ENCODE measurements around the gene EFCAB14. TPM values are rescaled to one million over a fixed set of nuclear protein-coding genes. Genes with fewer than 3 reads are reported as not detected.

Gene EFCAB14
- total RNA-seq, 1 experiment from 2014 or later, result 52.5 TPM

DNA sequence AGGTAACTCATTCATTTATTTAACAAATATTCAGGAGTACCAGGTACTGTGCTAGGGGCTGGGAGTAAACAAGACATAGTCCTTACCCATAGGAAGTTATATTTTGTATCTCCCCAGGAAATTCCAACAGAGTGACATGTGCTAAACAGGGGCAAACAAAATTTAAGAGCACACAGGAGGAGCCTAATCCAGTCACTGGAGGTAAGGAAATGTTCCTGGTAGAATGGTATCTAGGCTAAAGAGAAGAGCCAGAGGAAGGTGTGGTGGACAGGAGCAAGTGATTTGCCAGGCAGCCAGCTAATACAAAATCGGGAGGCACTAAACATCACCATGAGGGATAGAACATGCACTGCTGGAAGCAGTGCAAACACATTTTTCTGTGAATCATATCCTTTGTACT lies 36.9 kb downstream of the EFCAB14 start:
- no peak overlapping the region for H3K9ac ChIP-seq (ENCODE audit: low read length)
- H3K9me3 ChIP-seq (ENCODE audit: control insufficient read depth in 1 of 2, insufficient read depth in 1 of 2, low read depth in 1 of 2, low read length in 2 of 2), result no peaks in the 10 kb centered on the region
- TF ChIP-seq JUND (IDR thresholded peaks at IDR 0.05), result no peak
- TF ChIP-seq CEBPB (IDR thresholded peaks at IDR 0.05; ENCODE audit: low read depth), result no peak
- no peak for TF ChIP-seq ZFX (IDR thresholded peaks at IDR 0.05)
- no peak for TF ChIP-seq CTCF (IDR thresholded peaks at IDR 0.05 in 2 of 3, conservative IDR thresholded peaks at IDR 0.05 in 1 of 3; ENCODE audit: borderline replicate concordance in 1 of 3, insufficient read depth in 1 of 3, low read depth in 2 of 3, low read length in 2 of 3)
- TF ChIP-seq MAX (IDR thresholded peaks at IDR 0.05), result no peak
- no peak for TF ChIP-seq SRF (IDR thresholded peaks at IDR 0.05; ENCODE audit: low read depth)
- no peak for TF ChIP-seq ZNF274 (IDR thresholded peaks at IDR 0.05; ENCODE audit: low read depth, low read length)
- TF ChIP-seq SIN3A (IDR thresholded peaks at IDR 0.05; ENCODE audit: low read depth), result no peak
- no peak for TF ChIP-seq TCF7L2 (IDR thresholded peaks at IDR 0.05; ENCODE audit: borderline replicate concordance, extremely low read depth, insufficient read depth, insufficient read length)
- TF ChIP-seq, protein P1, sequence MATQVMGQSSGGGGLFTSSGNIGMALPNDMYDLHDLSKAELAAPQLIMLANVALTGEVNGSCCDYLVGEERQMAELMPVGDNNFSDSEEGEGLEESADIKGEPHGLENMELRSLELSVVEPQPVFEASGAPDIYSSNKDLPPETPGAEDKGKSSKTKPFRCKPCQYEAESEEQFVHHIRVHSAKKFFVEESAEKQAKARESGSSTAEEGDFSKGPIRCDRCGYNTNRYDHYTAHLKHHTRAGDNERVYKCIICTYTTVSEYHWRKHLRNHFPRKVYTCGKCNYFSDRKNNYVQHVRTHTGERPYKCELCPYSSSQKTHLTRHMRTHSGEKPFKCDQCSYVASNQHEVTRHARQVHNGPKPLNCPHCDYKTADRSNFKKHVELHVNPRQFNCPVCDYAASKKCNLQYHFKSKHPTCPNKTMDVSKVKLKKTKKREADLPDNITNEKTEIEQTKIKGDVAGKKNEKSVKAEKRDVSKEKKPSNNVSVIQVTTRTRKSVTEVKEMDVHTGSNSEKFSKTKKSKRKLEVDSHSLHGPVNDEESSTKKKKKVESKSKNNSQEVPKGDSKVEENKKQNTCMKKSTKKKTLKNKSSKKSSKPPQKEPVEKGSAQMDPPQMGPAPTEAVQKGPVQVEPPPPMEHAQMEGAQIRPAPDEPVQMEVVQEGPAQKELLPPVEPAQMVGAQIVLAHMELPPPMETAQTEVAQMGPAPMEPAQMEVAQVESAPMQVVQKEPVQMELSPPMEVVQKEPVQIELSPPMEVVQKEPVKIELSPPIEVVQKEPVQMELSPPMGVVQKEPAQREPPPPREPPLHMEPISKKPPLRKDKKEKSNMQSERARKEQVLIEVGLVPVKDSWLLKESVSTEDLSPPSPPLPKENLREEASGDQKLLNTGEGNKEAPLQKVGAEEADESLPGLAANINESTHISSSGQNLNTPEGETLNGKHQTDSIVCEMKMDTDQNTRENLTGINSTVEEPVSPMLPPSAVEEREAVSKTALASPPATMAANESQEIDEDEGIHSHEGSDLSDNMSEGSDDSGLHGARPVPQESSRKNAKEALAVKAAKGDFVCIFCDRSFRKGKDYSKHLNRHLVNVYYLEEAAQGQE (IDR thresholded peaks at IDR 0.05; ENCODE audit: low read depth), result no peak
- CTCF ChIA-PET, result no interaction called here
- RAD21 ChIA-PET (ENCODE audit: low non-redundant PET in 1 of 2, low total read pairs in 2 of 2, uncharacterized antibody in 2 of 2, unreplicated experiment in 2 of 2), result no interaction called here
- DNase-seq (ENCODE audit: low read depth, low spot score) (no peak), ATAC-seq (no peak)
- POLR2A ChIA-PET, result no interaction called here
- H3K9me2 ChIP-seq (ENCODE audit: insufficient read depth), result no peaks in the 10 kb centered on the region
- H3K4me2 ChIP-seq (ENCODE audit: low read length), result no peak overlapping the region
- no peaks in the 10 kb centered on the region for H3K27me3 ChIP-seq (ENCODE audit: insufficient read depth, low read length)
- H3K27ac ChIP-seq (ENCODE audit: low read depth, low read length), result no peak overlapping the region
- no peaks in the 10 kb centered on the region; a peak in 1 of 4 replicates for H3K4me1 ChIP-seq (ENCODE audit: control insufficient read depth in 1 of 2, insufficient read depth in 2 of 2, low read length in 2 of 2)
- H4K20me1 ChIP-seq (ENCODE audit: insufficient read depth), result no peaks in the 10 kb centered on the region
- intact Hi-C loops (cut with micrococcal nuclease), result no loop called here
- no peak overlapping the region for H3K4me3 ChIP-seq (replicated peaks in 1 of 2; ENCODE audit: low read depth in 1 of 2, low read length in 2 of 2)
- no peaks in the 10 kb centered on the region for H3K79me2 ChIP-seq (ENCODE audit: insufficient read depth, low read length)
- no TSS peak for BruUV-seq (replicated peaks)
- H2AFZ ChIP-seq (ENCODE audit: low read depth, low read length, poor library complexity, severe bottlenecking), result no peak overlapping the region
- peaks cover 34 to 47% of the 10 kb centered on the region in 2 experiments; a peak in 3 of 4 replicates for H3K36me3 ChIP-seq (ENCODE audit: control insufficient read depth in 1 of 2, insufficient read depth in 2 of 2, low read length in 2 of 2)
